ENCODE data around the gene AHCYL2.
A peak's percentile ranks its signal among the peaks of the same experiment; 100 is the strongest.
"Not testable (repeated sequence)": the region's sequence is repeated elsewhere in the genome, so short reads cannot be mapped to it uniquely, and the experiment has no call there.

Gene AHCYL2

DNA sequence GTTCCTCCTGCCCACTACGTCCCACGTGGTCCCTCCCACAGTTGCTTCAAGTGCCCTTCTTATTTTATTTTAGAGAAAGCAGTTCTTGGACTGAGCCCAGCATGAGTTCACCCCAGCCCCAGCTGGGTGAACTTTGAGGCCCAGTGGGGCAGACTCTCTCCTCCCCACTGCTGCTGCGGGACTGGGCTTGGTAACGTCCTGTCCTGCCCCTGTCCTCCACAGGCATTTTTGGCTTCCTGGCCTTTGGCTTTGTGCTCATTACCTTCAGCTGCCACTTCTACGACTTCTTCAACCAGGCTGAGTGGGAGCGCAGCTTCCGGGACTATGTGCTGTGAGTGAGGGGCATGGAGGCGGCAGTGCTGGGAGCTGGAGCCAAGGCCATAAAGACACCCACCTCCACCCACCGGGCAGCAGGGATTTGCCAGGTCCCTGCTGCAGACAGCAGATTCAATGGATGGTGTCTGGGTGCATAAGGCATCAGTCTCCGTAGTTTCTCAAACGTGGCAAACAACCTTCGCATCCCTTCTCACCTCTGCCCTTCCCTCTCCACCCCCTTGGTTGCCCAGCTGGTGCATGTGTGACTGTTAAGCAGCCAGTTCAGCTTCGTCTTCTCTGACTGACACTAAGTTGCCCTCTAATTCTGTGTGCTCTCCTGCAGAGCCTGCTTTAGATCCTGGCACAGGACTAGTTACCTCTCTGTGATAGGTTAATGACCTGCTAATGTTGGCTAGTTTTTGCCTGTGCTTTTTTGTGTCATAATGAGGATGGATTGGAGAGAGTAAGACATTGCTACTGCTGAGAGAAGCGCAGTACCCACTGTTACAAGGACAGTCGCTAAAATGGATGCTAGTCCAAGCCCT is 15.5 kb upstream of the AHCYL2 start:
- no peak for DNase-seq

DNA sequence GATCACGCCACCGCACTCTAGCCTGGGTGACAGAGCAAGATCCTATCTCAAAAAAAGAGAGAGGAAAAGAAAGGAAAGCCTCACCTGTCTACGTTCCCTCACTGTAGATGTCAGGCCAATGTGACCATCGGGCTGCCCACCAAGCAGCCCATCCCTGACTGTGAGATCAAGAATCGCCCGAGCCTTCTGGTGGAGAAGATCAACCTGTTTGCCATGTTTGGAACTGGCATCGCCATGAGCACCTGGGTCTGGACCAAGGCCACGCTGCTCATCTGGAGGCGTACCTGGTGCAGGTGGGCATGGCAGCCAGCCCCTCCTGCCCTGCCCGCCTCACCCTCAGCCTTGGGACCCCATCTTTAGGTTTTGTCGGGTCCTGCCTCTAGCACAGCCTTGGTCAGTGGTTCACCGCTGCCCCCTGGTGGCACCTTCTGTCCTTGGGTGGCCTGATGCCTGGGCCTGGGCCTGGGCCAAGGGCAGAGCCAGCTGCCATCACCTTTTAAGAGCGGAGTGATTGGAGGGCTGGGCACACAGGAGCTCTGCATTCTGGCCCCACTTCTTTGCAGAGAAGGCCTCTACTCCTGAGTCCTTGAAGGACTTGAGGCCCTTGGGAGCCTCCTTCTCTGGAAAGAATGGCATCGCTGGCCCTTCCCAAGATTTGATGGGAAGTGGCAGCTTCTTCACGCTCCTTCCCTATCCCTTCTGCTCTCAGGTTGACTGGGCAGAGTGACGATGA is 14.4 kb upstream of the AHCYL2 start:
- peak; percentile 77 for DNase-seq

DNA sequence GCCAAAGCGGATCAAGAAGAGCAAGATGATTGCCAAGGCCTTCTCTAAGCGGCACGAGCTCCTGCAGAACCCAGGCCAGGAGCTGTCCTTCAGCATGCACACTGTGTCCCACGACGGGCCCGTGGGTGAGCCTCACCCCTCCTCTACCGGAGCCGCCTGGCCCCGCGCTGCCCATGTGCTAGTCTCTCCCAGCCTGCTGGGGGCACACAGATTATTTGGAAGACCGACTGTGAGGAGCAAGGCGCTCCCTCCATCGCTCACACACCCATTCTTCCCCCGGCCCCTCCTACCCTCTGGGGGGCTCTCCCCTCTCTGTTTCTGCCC is 13.9 kb upstream of the AHCYL2 start:
- DNase-seq, result no peak

DNA sequence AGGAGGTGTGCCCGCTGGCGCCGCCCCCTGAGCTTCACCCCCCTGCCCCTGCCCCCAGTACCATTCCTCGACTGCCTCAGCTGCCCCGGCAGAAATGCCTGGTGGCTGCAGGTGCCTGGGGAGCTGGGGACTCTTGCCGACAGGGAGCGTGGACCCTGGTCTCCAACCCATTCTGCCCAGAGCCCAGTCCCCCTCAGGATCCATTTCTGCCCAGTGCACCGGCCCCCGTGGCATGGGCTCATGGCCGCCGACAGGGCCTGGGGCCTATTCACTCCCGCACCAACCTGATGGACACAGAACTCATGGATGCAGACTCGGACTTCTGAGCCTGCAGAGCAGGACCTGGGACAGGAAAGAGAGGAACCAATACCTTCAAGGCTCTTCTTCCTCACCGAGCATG is 12.7 kb upstream of the AHCYL2 start:
- DNase-seq, result no peak

- DNase-seq, result no peak
These were observed 12.2 kb upstream of the AHCYL2 start for GRCh38 chr7:129212596-129212995.

DNA sequence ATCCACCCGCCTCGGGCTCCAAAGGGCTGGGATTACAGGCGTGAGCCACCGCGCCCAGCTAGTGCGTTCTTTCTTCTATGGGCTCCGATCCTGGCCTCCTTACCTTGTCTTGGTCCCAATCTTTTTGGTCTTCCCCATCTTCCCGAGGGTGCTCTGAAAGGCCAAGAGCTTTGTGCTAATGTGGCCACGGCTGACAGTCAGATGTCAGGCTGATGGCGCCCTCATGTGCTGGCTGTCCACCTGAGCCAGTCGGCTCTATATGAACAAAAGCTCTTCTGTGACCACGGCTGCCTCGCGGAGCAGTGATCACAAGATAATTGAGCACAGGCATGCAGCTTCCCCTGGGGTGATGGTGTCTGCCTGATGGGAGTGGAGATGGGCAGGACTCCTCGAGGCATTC is 11.0 kb upstream of the AHCYL2 start:
- DNase-seq, result peak; percentile 16

GRCh38 chr7:129215691-129216090 is 9.1 kb upstream of the AHCYL2 start:
- DNase-seq, result not testable (repeated sequence)

GRCh38 chr7:129216101-129216715 is 8.6 kb upstream of the AHCYL2 start:
- not testable (repeated sequence) for DNase-seq

DNA sequence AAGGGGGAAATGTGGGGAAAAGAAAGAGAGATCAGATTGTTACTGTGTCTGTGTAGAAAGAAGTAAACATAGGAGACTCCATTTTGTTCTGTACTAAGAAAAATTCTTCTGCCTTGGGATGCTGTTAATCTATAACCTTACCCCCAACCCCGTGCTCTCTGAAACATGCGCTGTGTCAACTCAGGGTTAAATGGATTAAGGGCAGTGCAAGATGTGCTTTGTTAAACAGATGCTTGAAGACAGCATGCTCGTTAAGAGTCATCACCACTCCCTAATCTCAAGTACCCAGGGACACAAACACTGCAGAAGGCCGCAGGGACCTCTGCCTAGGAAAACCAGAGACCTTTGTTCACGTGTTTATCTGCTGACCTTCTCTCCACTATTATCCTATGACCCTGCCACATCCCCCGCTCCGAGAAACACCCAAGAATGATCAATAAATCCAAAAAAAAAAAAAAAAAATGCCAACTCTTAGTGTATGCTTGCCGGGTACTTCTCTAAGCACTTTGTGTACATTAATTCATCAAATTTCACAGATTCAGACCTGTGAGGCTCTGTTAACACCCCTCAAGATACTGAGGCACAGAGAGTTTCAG is 7.9 kb upstream of the AHCYL2 start:
- DNase-seq, result not testable (repeated sequence)

DNA sequence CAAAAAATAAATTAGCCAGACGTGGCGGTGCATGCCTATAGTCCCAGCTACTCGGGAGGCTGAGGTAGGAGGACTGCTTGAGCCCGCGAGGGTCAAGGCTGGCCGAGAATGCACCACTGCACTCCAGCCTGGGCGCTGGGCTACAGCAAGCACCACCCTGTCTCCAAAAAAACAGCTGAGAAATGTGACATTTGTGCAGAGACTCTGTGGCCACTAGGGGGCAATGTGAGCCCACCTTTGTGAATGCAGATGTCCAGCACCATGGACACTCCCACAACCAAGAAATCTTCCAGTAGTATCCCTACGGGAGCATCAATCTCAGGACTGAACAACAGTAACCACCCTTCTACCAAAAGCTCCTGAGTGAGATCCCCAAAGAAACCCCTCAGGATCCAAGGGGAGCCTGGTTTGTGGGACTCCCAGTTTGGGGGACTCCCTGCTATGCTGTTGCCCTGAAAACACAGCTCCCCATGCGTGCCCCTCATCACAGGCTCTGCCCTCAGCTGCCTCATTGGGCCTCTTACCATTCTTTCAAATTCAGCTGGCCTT is 6.2 kb upstream of the AHCYL2 start:
- DNase-seq, result peak; percentile 83

- not testable (repeated sequence) for DNase-seq
These were observed 5.7 kb upstream of the AHCYL2 start for GRCh38 chr7:129219166-129219565.

GRCh38 chr7:129222064-129222463 is 2.8 kb upstream of the AHCYL2 start:
- no peak for DNase-seq

GRCh38 chr7:129225206-129225930 is 538 bp downstream of the AHCYL2 start:
- peak; percentile 67 for DNase-seq

GRCh38 chr7:129225931-129226572 is 1.2 kb downstream of the AHCYL2 start:
- peak; percentile 11 for DNase-seq

GRCh38 chr7:129227646-129228578 is 3.1 kb downstream of the AHCYL2 start:
- no peak for DNase-seq

DNA sequence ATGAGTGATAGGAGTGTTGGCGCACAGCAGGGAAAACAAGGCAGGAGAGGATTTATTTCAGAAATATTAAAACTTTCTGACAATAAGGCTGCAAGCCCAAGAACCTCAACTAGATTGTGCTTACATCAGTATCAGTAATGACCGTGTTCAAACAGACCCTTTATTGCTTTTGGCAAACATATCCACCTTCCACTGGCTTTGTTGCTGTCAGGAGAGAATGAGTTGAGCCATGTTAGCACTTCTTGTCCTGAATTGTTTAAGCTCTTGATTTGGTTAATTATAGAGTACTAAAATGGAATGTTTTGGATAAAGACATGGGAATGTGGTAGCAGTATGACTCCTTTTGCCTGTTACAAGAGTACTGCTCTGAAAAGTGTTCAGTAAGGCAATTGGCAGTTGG is 3.8 kb downstream of the AHCYL2 start:
- no peak for DNase-seq

GRCh38 chr7:129231666-129232065 is 6.8 kb downstream of the AHCYL2 start:
- DNase-seq, result no peak

- DNase-seq, result no peak
These were observed 13.7 kb downstream of the AHCYL2 start for GRCh38 chr7:129238546-129238945.

- no peak for DNase-seq
These were observed 15.4 kb downstream of the AHCYL2 start for GRCh38 chr7:129240119-129240820.

DNA sequence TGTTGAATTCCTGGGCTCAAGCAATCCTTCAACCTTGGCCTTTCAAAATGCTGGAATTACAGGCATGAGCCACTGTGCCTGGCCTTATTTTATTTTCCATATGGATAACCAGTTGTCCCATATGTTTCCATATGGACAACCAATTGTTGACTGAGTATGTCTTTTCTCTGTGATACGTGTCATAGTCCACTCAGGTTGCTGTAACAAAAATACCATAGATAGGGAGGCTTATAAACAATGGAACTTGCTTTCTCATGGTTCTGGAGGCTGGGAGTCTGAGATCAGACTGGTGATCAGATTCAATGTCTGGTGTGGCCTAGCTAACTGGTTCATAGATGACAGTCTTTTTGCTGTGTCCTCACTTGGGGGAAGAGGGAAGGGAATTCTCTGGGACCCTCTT is 19.4 kb downstream of the AHCYL2 start:
- DNase-seq, result no peak
